ENCODE measurements around the gene SIK3. TPM values are rescaled to one million over a fixed set of nuclear protein-coding genes. Genes with fewer than 3 reads are reported as not detected.
"Not testable (repeated sequence)": the region's sequence is repeated elsewhere in the genome, so short reads cannot be mapped to it uniquely, and the experiment has no call there.

Gene SIK3
- total RNA-seq, 2 experiments from 2014 or later, result 44.7 to 45.8 TPM

DNA sequence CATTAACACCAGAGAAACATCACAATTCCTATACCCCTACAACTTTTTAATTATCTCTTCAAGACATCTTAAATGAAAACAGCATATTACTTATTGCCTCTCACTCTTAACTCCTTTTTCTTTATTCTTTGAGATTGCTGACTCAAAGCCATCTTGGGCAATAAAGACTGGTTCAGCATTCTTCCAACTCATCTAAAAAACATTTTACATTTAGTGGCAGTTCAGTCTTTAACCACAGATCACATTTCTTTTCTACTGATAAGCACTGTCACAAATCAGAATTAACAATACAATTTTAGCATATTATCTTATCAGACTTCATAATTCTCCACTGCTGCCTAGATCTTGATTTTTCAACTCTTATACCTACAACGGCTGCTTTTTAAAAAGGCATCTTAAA, 34.0 kb downstream of the SIK3 start:
- DNase-seq, result no peak
- ATAC-seq (ENCODE audit: low read depth), result no peak
- POLR2A ChIA-PET, result no interaction called here
- Mint-ChIP-seq H3K4me3 (no peak overlapping the region), H3K27me3 (no peaks in the 10 kb centered on the region), H3K4me1 (peaks cover 25% of the 10 kb centered on the region), H3K27ac (no peak overlapping the region), H3K36me3 (peaks cover 8% of the 10 kb centered on the region), H3K9me3 (no peaks in the 10 kb centered on the region)

DNA sequence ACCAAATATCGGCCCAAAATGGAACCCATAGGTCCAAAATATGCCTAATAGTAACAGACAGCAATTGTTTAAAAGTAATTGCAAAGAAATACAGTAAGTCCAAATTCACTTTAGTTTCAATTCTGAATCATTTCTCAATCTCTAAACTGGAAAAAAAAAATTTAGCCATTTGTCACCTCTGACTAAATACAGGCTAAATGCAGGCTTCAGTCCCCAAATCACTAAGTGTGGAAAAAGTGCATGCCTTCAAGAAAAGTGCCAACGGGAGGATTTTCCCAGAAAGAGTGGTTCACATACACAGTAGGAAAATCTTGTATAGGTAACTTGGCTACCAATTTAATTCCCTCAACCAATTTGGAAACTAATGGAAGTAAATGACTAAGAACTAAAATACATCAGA, 35.7 kb downstream of the SIK3 start:
- DNase-seq (no peak), ATAC-seq (ENCODE audit: low read depth) (no peak)
- Mint-ChIP-seq H3K4me1 (peaks cover 30% of the 10 kb centered on the region), H3K36me3 (peaks cover 8% of the 10 kb centered on the region), H3K9me3 (no peaks in the 10 kb centered on the region), H3K27me3 (no peaks in the 10 kb centered on the region), H3K4me3 (no peak overlapping the region), H3K27ac (no peak overlapping the region)
- POLR2A ChIA-PET, result interaction anchor here (0.6 kb wide), 1 partner anchor 66 kb away, joined by 3 read pairs; no protein-coding TSS in a partner anchor

DNA sequence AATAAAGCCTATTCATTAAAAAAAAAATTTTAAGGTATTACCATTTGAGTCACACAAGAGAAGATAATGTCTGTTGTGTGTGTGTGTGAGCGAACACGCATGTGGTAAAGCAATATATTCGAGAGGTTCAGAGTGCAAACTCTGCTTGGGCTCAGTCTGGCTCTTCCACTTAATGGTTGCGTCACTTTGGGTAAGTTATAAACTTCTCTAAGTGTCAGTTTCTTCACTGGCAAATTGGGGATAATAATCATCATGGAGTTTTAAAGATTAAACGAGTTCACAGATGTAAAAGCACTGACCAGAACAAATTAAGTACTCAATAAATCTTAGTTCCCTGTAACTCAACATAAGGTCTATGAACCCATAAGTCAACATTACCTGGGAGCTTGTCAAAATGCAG, 37.0 kb downstream of the SIK3 start:
- Mint-ChIP-seq H3K27me3 (no peaks in the 10 kb centered on the region), H3K27ac (no peak overlapping the region)
- POLR2A ChIA-PET, result no interaction called here

DNA sequence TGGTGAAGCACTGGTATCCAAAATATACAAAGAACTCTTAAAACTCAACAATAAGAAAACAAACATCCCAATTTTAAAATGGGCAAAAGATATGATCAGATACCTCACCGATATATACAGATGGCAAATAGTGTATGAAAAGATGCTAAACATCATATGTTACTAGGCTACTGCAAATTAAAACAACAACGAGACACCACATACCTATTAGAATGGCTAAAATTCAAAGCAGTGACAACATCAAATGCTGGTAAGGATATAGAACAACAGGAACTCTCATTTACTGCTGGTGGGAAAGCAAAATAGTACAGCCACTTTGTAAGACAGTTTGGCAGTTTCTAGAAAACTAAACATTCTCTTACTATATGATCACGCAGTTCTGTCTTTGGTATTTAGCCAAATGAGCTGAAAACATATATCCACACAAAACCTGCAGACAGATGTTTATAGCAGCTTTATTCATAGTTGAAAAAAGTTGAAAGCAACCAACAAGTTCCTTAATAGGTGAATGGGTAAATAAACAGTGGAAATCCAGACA, 38.5 kb downstream of the SIK3 start:
- no peak overlapping the region for H3K27ac Mint-ChIP-seq
- peaks cover 7% of the 10 kb centered on the region for H3K36me3 Mint-ChIP-seq
- POLR2A ChIA-PET, result no interaction called here

More for the DNA sequence above, 37.0 kb downstream of the SIK3 start:
- Mint-ChIP-seq H3K9me3 (no peaks in the 10 kb centered on the region), H3K4me1 (peaks cover 26% of the 10 kb centered on the region), H3K36me3 (peaks cover 5% of the 10 kb centered on the region), H3K4me3 (no peak overlapping the region)
- no peak for ATAC-seq (ENCODE audit: low read depth)
- DNase-seq, result no peak

DNA sequence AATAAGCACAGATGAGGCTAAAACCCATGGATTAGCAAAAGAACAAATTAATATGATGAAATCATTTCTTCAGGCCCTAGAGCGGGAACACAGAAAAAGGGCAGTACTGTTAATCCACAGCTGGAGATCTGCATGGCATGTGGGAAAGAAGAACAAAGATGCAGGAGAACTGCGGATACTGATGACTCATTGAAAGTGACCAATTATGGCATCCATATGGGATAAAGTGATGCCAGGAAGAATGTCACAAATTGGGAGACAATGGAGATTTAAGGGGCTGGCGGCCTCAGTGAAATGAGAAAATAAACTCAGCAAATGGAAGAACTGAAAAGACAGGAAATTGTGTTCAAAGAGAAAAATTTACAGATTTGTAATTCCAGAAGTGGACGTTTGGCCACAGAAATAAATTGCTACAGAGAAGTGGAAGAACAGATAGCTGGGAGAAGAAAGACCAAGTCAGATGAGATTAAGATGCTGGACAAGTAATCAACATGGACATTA, 39.4 kb downstream of the SIK3 start:
- no peaks in the 10 kb centered on the region for H3K9me3 Mint-ChIP-seq

More for the DNA sequence above, 38.5 kb downstream of the SIK3 start:
- Mint-ChIP-seq H3K4me1 (peaks cover 25% of the 10 kb centered on the region), H3K27me3 (no peaks in the 10 kb centered on the region), H3K4me3 (no peak overlapping the region), H3K9me3 (no peaks in the 10 kb centered on the region)
- ATAC-seq (ENCODE audit: low read depth) (no peak), DNase-seq (no peak)

DNA sequence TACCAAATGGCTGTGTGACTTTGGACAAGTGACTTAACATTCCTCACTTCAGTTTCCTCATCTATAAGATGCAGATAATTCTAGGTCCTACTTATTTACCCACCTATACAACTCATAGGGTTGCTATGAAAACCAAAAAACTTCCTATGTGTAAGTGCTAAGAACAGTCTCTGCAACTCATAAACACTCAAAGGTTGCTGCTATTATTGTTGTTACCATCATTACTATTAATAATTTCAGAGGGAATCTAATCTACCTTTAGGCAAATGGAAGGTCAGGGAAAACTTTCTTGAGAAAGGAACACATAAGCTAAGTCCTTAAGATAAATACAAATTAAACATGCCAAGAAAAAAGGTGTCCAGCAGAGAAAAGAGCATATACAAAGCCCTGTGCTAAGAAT, 40.5 kb downstream of the SIK3 start:
- no peak for DNase-seq
- no peak overlapping the region for H3K4me3 Mint-ChIP-seq
- no peaks in the 10 kb centered on the region for H3K27me3 Mint-ChIP-seq
- ATAC-seq (ENCODE audit: low read depth), result no peak
- H3K4me1 Mint-ChIP-seq, result peaks cover 13% of the 10 kb centered on the region
- H3K9me3 Mint-ChIP-seq, result no peaks in the 10 kb centered on the region
- POLR2A ChIA-PET, result no interaction called here
- no peak overlapping the region for H3K27ac Mint-ChIP-seq
- H3K36me3 Mint-ChIP-seq, result peaks cover 6% of the 10 kb centered on the region

More for the DNA sequence above, 39.4 kb downstream of the SIK3 start:
- Mint-ChIP-seq H3K27me3 (no peaks in the 10 kb centered on the region), H3K27ac (no peak overlapping the region), H3K4me1 (peaks cover 18% of the 10 kb centered on the region), H3K4me3 (no peak overlapping the region), H3K36me3 (peaks cover 6% of the 10 kb centered on the region)
- DNase-seq (no peak), ATAC-seq (ENCODE audit: low read depth) (no peak)
- POLR2A ChIA-PET, result interaction anchor here (0.7 kb wide), 1 partner anchor 1162 kb away, joined by 5 read pairs; no protein-coding TSS in a partner anchor

DNA sequence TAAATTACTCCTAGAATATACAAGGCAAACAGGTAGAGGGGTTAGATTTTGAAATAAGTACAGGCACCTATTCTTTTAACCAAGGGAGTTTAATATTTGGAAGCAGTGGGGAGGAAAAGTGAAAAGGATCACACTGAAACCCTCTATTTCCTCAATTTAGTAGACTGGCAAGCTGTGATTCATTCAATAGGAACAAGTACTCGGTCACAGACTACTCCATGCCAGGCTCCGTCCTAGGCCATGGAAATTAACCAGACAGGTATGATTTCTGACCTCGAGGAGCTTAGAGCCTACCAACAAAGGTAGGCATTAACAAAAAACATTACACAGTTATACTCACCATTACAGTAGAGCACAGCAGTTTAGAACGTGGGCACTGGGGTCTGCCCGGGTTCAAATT, 40.9 kb downstream of the SIK3 start:
- Mint-ChIP-seq H3K4me1 (peaks cover 10% of the 10 kb centered on the region), H3K36me3 (peaks cover 6% of the 10 kb centered on the region), H3K9me3 (no peaks in the 10 kb centered on the region), H3K27ac (no peak overlapping the region), H3K27me3 (no peaks in the 10 kb centered on the region), H3K4me3 (no peak overlapping the region)
- ATAC-seq (ENCODE audit: low read depth), result no peak
- no peak for DNase-seq
- POLR2A ChIA-PET, result no interaction called here

DNA sequence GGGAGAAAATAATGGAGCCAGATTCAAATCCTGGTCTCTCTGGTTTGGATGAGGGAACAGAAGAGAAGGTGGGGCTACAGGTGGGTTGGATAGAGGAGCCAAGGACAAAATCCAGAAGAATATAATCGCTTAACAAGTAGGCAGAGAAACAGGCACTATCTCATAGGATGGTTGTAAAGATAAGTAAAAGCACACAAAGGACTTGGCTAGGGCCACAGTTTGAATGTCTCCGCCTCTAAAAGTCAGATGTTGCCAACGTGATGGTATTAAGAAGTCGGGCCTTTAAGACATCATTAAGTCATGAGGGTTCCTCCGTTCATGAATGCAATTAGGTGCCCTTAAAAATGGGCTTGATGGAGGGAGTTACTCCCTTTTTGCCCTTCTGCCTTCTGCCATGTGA, 42.8 kb downstream of the SIK3 start:
- Mint-ChIP-seq H3K9me3 (no peaks in the 10 kb centered on the region), H3K4me3 (no peak overlapping the region), H3K36me3 (peaks cover 4% of the 10 kb centered on the region), H3K27ac (no peak overlapping the region), H3K4me1 (peaks cover 7% of the 10 kb centered on the region), H3K27me3 (no peaks in the 10 kb centered on the region)
- DNase-seq (no peak), ATAC-seq (ENCODE audit: low read depth) (no peak)
- POLR2A ChIA-PET, result no interaction called here

DNA sequence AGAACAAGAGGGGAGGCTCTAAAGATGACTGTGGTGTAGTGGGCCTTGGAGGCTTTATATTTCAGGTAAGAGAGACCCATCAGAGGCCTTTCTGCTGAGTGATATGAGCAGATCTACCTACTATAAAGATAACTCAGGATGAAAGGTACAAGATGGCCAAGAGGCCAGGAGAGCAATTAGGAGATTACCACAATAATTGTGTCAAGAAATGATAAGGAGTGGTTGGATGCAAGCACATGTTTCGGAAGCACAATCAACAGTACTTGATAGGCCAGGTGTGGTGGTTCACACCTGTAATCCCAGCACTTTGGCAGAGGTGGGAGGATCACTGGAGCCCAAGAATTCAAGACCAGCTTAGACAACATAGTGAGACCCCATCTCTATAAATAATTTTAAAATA, 43.8 kb downstream of the SIK3 start:
- peaks cover 4% of the 10 kb centered on the region for H3K36me3 Mint-ChIP-seq
- H3K4me3 Mint-ChIP-seq, result no peak overlapping the region
- POLR2A ChIA-PET, result no interaction called here
- H3K27ac Mint-ChIP-seq, result no peak overlapping the region
- peaks cover 5% of the 10 kb centered on the region for H3K4me1 Mint-ChIP-seq
- DNase-seq, result no peak
- no peaks in the 10 kb centered on the region for H3K27me3 Mint-ChIP-seq
- ATAC-seq (ENCODE audit: low read depth), result no peak
- no peaks in the 10 kb centered on the region for H3K9me3 Mint-ChIP-seq

DNA sequence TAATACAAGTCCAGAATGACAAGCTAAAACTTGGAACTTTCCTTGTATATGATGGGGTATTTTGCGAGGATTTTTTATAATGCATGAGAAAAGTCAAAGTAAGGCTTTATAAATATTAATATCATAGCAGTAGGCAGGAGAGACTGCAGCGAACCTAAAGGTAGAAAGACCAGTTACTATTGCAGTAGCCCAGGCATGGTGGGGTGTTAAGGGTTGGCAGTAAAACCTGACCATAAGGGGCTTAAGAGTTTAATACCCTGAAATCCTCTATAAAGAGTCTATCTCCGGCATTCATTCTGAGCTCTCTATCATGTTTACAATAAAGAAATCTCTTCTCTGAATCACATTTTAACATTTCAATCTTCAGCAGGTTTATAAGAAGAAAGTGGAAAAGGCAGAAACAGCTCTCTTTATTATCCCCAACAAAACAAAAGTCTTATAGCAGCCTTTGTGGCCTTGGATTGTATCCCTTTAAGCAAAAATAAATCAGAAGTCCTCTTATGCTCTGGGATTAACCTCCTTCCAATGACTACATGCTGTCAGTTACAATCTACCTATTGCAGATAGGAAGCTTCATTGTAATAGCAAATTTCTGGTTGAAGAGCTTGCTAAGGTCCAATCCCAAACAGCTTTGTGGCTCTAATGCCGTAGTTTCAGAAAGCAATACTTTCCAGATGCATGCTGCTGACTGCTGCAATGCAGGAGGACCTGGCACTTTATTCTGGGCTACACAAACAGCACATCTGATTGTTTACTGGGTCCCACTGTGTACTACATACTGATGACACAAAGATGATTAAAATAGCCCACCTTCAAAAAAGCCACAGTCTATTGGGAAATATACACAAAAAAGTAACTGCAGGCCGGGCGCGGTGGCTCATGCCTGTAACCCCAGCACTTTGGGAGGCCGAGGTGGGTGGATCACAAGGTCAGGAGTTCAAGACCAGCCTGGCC, 45.8 kb downstream of the SIK3 start:
- H3K4me1 Mint-ChIP-seq, result no peaks in the 10 kb centered on the region

DNA sequence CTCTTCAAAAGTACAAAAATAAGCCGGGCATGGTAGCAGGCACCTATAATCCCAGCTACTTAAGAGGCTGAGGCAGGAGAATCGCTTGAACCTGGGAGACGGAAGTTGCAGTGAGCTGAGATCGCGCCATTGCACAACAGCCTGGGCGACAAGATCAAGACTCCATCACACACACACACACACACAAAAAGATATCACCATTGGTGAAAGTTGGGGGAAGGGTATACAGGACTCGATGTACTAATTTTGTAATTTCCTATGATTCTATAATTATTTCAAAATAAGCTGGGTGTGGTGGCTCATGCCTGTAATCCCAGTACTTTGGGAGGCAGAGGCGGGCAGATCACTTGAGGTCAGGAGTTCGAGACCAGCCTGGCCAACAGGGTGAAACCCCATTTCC, 48.1 kb downstream of the SIK3 start:
- ATAC-seq (ENCODE audit: low read depth); H3K36me3 Mint-ChIP-seq; H3K4me1 Mint-ChIP-seq; H3K27ac Mint-ChIP-seq; POLR2A ChIA-PET; DNase-seq; H3K4me3 Mint-ChIP-seq; H3K27me3 Mint-ChIP-seq; H3K9me3 Mint-ChIP-seq: not testable (repeated sequence)

More for the DNA sequence above, 45.8 kb downstream of the SIK3 start:
- ATAC-seq (ENCODE audit: low read depth) (no peak), DNase-seq (no peak)
- H3K27ac Mint-ChIP-seq, result no peak overlapping the region
- H3K36me3 Mint-ChIP-seq, result peaks cover 4% of the 10 kb centered on the region
- H3K9me3 Mint-ChIP-seq, result no peaks in the 10 kb centered on the region
- H3K4me3 Mint-ChIP-seq, result no peak overlapping the region
- no peaks in the 10 kb centered on the region for H3K27me3 Mint-ChIP-seq
- POLR2A ChIA-PET, result no interaction called here

DNA sequence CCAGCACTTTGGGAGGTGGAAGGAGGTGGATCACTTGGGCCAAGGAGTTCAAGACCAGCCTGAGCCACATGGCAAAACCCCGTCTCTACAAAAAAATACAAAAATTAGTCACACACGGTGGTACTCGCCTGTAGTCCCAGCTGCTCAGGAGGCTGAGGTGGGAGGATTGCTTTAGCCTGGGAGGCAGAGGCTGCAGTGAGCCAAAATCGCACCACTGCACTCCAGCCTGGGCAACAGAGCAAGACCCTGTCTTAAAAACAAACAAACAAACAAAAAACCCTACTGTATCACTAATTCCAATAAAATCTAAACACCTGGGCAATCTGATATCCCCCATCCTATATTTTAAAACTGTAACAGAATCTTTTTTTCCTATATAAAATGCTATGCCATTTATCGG, 51.6 kb downstream of the SIK3 start:
- H3K4me1 Mint-ChIP-seq; ATAC-seq (ENCODE audit: low read depth); H3K36me3 Mint-ChIP-seq; POLR2A ChIA-PET; H3K4me3 Mint-ChIP-seq; H3K27ac Mint-ChIP-seq; H3K9me3 Mint-ChIP-seq; H3K27me3 Mint-ChIP-seq; DNase-seq: not testable (repeated sequence)

DNA sequence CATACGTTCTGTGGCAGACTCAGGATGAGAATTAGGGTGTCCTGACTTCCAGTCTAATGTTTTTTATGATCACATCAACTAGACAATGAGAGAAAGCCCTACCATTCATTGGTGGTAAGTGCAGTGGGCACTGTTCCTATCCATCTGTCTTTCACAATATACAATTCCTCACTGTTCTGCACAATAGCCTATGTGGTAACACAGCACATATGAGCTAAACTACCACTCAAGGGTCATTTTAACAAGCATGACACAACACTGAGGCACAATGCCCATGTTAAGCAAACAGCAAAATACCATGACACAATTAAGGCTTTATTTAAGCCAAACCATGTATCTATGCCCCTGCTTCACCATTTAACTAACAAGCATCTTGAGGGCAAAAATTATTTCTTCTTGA, 52.3 kb downstream of the SIK3 start:
- Mint-ChIP-seq H3K27ac (no peak overlapping the region), H3K9me3 (no peaks in the 10 kb centered on the region), H3K4me1 (peaks cover 6% of the 10 kb centered on the region), H3K4me3 (no peak overlapping the region), H3K27me3 (no peaks in the 10 kb centered on the region), H3K36me3 (peaks cover 3% of the 10 kb centered on the region)
- no peak for DNase-seq
- no peak for ATAC-seq (ENCODE audit: low read depth)
- POLR2A ChIA-PET, result no interaction called here

DNA sequence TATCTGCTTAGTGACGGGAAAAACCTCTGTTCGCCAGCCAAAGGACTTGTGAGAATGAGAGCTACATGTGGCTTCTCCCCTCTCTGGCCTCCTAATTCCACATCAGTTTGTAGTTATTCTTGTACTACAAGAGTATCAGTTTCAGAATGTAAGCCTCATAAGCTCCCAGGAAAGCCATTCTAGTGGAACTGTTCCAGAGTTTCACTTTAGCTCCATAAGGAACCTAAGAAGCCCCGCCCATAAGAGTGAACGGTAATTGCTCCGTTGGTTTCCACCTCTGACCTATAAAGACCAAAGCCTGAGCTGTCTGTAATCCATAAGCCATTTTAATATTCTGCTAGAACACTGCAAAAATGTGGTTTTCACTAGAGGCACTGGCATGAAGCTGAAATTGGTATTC, 53.0 kb downstream of the SIK3 start:
- H3K4me1 Mint-ChIP-seq, result peaks cover 6% of the 10 kb centered on the region

More for the DNA sequence above, 53.0 kb downstream of the SIK3 start:
- H3K27me3 Mint-ChIP-seq, result no peaks in the 10 kb centered on the region
- DNase-seq (no peak), ATAC-seq (ENCODE audit: low read depth) (no peak)
- H3K4me3 Mint-ChIP-seq, result no peak overlapping the region
- POLR2A ChIA-PET, result interaction anchor here (0.6 kb wide), 1 partner anchor 60 kb away, joined by 3 read pairs; no protein-coding TSS in a partner anchor
- H3K36me3 Mint-ChIP-seq, result peaks cover 3% of the 10 kb centered on the region
- H3K27ac Mint-ChIP-seq, result no peak overlapping the region
- no peaks in the 10 kb centered on the region for H3K9me3 Mint-ChIP-seq
